NCI-H1694 treated with DMSO at 0.1 percent for 48 hours (cell line): ENCODE measurements around the gene SNX10.

Source experiments
- DNase-seq: peaks from one replicate; lab custom pipeline; 2025; lab: John Stamatoyannopoulos, UW

The SNX10 gene

DNA sequence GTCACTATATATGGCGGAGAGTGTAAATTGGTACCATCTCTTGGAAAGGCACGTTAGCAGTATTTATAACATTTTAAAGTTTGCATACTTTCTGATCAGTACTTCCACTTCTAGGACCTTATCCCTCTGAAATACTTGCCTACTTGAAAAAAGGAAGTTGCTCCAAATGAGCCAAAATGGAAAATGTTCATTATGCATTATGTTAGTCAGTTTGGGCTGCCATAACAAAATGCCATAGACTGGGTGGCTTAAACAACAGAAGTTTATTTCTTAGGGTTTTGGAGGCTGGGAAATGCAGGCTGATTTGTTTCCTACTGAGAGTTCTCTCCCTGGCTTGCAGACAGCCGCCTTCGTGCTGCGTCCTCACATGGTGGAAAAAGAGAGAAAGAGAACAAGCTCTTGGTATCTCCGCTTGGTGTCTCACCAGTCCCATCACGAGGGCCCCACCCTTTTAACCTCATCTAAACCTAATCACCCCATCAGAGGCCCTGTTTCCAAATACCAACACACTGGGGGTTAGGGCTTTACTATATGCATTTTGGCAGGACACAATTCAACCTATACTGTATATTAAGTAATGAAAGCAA is 6.9 kb downstream of the SNX10 start:
- DNase-seq: no peak

DNA sequence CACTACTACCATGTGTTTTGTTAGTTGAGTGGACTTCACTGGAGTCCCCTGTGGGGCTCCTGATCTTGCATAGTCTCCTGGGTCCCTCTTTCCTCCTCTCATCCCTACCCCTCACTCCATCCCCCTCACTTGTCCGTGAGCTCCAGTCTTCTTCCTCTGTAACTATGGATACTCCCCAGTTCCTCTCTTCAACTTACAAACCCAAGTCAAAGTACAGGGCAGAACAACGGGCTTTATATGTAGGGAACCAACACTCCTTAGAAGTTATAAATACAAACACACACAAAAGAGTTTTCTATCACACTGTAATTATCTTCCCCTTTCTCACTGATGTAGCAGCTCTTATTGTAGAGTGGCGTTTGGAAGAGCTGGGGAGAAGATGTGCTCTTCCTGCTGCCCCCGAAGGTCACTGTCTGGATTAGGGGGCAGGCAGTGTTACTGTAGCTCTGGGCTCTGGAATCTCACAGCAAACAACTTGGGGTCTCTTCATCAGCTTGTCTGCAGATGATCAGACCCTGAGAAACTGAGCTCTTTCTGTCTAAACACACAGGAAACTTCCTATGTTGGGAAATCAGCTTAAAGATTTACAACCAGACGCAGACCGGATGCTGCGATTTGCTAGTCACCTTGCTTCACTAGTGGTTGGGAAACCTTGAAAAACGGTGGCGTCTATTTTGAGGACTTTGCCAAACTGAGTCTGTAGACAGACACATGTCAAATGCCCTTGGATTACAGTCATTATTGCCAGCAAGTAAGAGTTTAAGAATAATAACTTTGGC is 13.6 kb downstream of the SNX10 start:
- DNase-seq: no peak

DNA sequence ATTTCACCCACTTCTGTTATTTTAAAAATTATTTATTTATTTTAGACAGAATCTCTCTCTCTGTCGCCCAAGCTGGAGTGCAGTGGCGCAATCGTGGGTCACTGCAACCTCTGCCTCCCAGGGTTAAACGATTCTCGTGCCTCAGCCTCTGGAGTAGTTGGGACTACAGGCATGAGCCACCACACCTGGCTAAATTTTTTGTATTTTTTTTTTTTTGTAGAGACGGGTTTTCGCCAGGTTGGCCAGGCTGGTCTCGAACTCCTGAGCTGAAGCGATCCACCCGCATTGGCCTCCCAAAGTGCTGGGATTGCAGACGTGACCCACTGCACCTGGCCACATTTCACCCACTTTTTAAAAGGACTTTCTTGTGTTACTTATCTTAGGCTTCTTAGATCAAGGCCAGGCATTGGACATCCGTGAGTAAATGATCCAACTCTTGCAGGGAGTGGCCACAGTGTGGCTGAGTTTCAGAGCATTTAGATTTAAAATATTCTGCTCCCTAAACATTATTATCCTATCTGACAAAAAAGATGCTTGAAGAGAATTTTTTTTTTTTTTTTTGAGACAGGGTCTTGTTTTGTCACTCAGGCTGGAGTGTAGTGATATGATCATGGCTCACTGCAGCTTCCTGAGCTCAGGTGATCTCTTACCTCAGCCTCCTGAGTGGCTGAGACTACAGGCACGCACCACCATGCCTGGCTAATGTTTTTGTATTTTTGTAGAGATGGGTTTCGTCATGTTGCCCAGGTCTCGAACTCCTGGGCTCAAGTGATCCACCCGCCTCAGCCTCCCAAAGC is 14.4 kb downstream of the SNX10 start:
- no peak for DNase-seq

- DNase-seq: no peak
Observed at GRCh38 chr7:26306790-26307189, 15.1 kb downstream of the SNX10 start.

DNA sequence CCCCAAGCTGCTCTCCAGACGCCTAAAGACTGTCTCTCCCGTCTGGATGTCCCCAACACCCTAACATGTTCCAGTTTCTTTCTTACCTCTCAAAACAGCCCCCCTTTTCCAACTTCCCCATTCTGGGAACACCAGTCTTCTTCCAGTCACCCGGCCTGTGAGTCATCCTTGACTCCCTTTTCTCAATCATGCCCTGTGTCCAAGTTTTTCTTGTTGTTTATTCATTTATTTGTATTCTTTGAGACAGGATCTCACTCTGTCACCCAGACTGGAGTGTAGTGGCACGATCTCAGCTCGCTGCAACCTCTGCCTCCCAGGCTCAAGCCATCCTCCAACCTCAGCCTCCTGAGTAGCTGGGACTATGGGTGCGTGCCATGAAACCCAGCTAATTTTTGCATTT is 15.6 kb downstream of the SNX10 start:
- no peak for DNase-seq

DNA sequence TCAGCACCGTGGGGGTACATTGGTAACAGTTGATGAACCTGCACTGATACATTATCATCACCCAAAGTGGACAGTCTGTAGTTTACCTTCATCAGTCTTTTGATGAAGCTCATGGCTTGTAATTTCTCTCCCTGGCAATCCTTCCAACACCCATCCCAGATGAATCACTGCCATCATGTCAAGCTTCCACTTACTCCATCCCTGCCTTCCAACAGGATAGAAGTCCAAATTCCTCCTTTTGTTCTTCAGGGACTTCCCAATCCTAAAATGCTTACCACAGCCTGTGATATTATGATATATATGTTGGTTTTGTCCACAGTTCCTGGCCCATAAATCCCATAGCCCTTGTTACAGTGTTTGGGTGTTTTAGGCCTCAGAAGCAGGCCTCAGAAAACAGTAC is 16.1 kb downstream of the SNX10 start:
- no peak for DNase-seq

GRCh38 chr7:26308551-26308950 is 16.9 kb downstream of the SNX10 start:
- DNase-seq: no peak

DNA sequence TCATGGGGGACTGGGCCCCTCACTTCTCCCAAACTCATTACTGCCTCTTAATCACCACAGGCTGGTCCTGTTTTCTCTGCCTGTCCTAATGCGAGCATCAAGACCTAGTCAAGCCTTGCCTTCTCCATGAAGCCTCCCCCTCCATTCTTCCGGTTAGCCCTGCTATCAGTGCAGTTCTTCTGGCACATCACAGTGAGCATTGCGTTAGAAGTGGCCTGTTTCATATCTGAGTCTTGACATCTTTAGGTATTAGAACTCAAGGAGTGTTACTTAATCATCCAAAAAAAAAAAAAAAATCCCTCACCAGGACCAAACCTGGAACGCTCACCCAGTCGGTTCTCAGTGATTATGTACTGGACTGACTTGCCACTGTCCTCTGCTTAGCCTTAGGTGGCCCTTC is 17.4 kb downstream of the SNX10 start:
- no peak for DNase-seq

DNA sequence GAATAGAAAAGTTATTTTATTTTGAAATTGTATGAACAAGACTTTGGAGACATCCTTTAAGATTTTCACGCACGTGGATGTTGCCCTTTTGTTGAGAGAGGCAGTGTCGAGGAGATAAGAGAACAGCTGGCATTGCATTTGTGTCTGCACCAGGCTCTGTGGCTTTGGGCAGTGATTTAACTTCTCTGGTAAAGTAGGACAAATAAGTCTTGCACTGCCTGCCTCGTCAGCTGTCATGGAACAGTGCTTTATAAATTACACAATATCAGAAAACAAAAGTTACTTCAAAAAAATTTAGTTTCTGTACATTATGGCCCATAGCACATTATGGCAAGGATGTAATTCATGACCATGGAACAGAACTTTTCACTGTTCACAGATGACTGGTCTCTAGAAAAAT is 20.1 kb downstream of the SNX10 start:
- DNase-seq: no peak

- no peak for DNase-seq
Observed at GRCh38 chr7:26317211-26317610, 25.5 kb downstream of the SNX10 start.

DNA sequence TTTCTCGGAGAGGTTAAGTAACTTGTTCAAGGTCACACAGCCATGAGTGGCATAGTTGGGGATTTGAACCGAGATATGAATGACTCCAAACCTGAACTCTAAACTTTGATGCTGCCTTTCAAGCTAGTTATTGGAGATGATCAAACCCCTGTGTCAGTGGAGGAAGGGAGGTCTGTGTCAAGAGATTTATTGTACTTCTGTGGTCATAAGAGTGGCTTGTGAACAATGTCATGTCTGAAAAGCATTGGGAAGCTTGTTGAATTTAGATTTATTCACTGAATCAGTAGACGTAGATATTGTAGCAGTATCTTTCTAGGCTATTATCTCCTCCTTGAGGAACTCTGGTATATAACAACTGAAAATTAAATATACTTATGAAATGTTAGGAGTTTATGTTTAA is 27.3 kb downstream of the SNX10 start:
- no peak for DNase-seq

DNA sequence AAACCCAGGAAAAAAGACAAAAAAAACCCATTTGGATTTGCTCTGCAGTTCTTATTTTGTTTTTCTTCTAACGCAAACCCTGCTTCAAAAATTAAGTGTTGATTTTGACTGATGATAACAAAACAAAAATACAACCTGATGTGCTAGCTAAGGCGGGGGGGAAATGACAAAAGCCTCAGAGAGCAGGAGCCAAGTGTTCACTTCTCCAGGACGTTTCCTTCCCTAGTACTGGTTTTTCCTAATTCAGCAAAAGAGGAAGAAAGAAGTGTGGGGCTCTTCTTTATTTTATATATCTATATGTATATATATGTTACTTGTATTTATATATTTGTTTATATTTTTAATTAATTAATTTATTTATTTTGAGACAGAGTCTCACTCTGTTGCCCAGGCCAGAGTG is 28.0 kb downstream of the SNX10 start:
- DNase-seq: no peak

- no peak for DNase-seq
Observed at GRCh38 chr7:26320878-26321277, 29.2 kb downstream of the SNX10 start.

GRCh38 chr7:26321435-26321834 is 29.8 kb downstream of the SNX10 start:
- no peak for DNase-seq

DNA sequence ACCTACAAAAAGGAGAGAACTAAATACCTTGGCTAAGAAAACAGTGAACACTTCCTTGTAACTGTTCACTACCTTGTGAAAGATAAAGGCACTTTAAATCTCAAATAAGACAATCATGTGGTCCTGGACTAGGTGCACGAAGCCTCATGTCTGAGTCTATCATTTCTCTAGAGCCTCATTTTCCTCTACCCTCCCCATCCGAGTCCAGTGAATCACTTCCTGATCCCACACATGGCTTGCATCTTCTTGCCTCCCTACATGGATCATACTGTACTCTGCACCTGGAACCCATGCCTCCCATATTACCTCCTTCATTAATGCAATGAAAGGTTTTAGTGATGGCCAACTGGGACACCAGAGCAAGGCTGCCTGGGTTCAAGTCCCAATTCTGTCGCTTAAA is 34.5 kb downstream of the SNX10 start:
- DNase-seq: no peak

GRCh38 chr7:26328498-26329390 is 37.1 kb downstream of the SNX10 start:
- no peak for DNase-seq

DNA sequence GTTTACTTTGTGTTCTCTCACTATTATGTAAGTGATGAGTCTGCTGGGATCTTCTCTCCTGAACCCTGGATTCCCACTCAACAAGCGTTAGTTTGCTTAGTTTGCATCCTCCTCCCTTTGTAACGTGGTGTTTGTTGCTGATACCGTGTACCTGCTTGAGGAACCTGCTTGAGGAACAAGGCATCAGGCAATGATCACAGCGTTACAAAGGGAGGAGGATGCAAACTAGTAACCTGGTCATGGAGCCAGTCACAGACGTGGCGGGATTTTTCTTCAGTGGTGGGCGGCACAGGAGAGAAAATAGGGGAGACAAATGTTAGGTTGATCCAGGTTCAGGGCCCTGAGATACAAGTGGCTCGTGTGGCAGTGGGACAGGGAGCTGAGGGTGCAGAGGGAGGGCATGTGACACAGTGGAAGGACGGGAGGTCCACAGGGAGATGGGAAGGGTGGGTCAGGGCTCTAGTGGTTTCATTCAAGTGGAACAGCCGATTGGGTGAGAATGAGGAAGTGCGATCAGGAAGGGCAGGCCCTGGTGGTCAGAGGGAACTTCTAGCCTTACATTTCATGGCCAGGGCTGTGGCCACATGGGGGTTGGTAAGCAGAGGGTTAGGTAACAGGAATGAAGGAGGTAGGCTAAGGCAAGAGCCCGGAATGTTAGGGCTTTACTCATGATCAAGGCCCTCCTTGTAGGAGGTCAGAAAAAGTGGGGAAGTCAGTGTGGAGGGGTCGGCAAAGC is 38.0 kb downstream of the SNX10 start:
- DNase-seq: no peak

DNA sequence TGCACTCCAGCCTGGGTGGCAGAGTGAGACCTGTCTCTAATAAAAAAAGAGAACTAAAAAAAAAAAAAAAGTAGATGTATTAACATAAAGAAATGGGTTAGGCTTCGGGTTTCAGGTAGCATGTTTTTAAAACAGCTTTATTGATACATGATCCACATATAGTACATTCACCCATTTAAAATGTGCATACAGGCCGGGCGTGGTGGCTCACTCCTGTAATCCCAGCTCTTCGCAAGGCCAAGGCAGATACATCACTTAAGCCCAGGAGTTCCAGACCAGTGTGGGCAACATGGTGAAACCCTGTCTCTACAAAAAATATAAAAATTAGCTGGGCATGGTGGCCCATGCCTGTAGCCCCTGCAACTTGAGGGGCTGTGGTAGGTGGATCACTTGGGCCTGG is 39.5 kb downstream of the SNX10 start:
- DNase-seq: no peak

- no peak for DNase-seq
Observed at GRCh38 chr7:26331789-26332188, 40.1 kb downstream of the SNX10 start.

DNA sequence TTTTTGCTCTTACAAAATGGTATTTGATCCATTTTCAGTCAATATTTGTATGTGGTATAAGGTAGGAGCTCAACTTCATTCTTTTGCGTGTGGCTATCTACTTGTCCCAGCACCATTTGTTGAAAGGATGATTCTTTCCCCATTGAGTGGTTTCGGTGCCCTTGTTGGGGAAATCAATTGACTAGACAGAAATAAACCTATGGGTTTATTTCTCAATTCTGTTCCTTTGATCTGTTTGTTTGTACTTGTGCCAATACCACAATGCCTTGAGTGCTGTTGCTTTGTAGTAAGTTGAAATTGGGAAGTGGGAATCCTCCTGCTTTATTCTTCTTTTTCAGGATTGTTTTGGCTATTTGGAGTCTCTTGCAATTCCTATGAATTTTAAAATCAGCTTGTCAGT is 41.0 kb downstream of the SNX10 start:
- no peak for DNase-seq

DNA sequence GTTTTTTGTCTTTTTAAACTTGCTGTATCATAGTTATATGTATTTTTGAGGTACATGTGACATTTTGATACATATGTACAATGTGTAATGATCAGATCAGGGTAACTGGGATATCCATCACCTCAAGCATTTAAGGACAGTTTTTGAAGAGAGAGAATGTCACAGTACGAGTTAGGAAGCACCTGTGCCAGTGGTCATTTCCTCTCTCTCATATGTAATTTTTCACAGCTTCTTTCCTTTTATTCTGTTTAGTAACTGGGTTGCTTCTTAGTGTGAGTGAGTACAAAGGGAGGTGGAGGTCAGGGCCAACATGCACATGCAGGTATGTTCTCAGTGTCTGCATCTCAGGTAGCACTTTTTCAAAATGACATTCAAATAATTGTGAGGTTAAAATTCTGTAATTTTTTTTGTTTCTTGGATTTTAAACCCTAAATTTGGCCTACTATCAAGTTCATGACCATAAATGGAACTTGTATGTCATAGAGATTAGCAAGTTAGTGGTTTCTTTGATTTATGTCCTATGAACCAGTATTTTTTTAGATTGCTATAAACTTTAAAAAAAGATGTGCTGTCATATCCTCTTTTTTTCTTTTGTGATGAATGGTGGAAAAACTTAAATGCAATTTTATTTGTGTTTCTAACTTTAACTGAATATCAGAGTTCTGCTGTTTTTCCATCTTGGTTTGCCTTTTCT is 42.7 kb downstream of the SNX10 start:
- DNase-seq: no peak
